Endothelial cell (in vitro differentiated cells): ENCODE measurements around the gene THY1. TPM values are rescaled to one million over a fixed set of nuclear protein-coding genes. Genes with fewer than 3 reads are reported as not detected.

Experiments used
- DNase-seq: peaks from one replicate; pipeline ENCODE4 v3.0.0; 2021; ENCODE audit warnings: low spot score
- H3K27ac Mint-ChIP-seq: one replicate; pipeline ENCODE4 v1.8.0; 2021; ENCODE audit warnings: mixed read lengths, inconsistent platforms; ENCODE audit not compliant: unreplicated experiment
- H3K27me3 Mint-ChIP-seq: one replicate; pipeline ENCODE4 v1.8.0; 2021; ENCODE audit warnings: mild to moderate bottlenecking, moderate library complexity, mixed read lengths, inconsistent platforms; ENCODE audit not compliant: unreplicated experiment
- H3K36me3 Mint-ChIP-seq: one replicate; pipeline ENCODE4 v1.8.0; 2021; ENCODE audit warnings: mild to moderate bottlenecking, low read depth, mixed read lengths, inconsistent platforms; ENCODE audit not compliant: unreplicated experiment
- H3K4me1 Mint-ChIP-seq: one replicate; pipeline ENCODE4 v1.8.0; 2021; ENCODE audit warnings: mild to moderate bottlenecking, mixed read lengths, inconsistent platforms; ENCODE audit not compliant: unreplicated experiment
- H3K4me3 Mint-ChIP-seq: one replicate; pipeline ENCODE4 v1.8.0; 2021; ENCODE audit warnings: mild to moderate bottlenecking, mixed read lengths, inconsistent platforms; ENCODE audit not compliant: unreplicated experiment
- H3K9me3 Mint-ChIP-seq: one replicate; pipeline ENCODE4 v1.8.0; 2021; ENCODE audit warnings: mixed read lengths, inconsistent platforms; ENCODE audit not compliant: unreplicated experiment
- total RNA-seq: library from RNA; stranded (reverse); fragmentation: NEBNext Ultra II Directional; extraction: Animal tissue kit (Norgen Biotek cat#: 25700); gene quantifications from one replicate; pipeline ENCODE4 v1.2.1, GENCODE V29; 2021; ENCODE audit not compliant: unreplicated experiment
- TF ChIP-seq, protein P1 (sequence below): fragments of 200-600 bp; sonication (generic); IDR thresholded peaks from one replicate; pipeline ENCODE4 v1.5.0; 2021; ENCODE audit warnings: antibody characterized with exemption; ENCODE audit not compliant: unreplicated experiment

The THY1 gene
- total RNA-seq, 1 donor from 2014 or later = 526 TPM

DNA sequence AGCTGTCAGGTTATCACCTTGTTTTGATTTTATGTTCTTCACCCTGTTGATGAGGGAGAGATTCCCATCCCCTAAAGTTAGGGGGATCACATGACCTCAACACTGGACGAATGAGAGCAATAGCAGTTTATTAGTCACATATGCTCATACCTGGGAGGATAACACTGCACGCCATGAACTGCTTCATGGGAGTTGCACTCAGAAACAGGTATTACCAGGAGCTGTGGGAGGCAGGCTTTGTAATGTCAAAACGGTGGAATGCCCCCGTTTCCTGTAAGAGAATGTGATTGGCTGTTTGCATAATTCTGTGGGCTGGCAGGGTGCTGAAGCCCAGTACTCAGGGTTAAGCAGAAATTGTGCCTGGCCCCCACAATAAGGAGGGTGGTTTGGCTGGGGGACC is 3.2 kb upstream of the THY1 start:
- Mint-ChIP-seq H3K4me3 (no peak overlapping the region), H3K9me3 (no peaks in the 10 kb centered on the region), H3K36me3 (no peaks in the 10 kb centered on the region), H3K27ac (no peak overlapping the region), H3K4me1 (peaks cover 31% of the 10 kb centered on the region), H3K27me3 (peaks cover 4% of the 10 kb centered on the region)
- TF ChIP-seq, protein P1, sequence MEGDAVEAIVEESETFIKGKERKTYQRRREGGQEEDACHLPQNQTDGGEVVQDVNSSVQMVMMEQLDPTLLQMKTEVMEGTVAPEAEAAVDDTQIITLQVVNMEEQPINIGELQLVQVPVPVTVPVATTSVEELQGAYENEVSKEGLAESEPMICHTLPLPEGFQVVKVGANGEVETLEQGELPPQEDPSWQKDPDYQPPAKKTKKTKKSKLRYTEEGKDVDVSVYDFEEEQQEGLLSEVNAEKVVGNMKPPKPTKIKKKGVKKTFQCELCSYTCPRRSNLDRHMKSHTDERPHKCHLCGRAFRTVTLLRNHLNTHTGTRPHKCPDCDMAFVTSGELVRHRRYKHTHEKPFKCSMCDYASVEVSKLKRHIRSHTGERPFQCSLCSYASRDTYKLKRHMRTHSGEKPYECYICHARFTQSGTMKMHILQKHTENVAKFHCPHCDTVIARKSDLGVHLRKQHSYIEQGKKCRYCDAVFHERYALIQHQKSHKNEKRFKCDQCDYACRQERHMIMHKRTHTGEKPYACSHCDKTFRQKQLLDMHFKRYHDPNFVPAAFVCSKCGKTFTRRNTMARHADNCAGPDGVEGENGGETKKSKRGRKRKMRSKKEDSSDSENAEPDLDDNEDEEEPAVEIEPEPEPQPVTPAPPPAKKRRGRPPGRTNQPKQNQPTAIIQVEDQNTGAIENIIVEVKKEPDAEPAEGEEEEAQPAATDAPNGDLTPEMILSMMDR = no peak
- DNase-seq = no peak

DNA sequence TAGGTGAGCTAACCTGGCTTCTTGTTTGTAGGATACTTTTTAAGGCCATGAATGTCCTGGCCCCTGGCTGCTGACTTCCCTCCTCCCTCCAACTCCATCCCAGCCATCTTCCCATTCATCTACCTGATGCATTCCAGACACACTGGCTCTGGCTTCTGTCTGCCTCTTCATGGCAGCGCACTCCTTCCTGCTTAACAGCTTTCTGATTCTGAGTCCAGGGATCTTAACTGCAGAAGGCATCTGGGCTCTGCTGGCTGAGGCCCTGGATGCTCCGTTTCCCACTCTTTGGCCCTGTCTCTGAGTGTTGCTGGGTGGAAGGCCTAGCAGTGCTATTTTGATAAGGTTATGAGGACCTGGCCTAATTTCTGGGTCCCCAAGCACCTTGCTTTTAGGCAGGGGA is 1.8 kb upstream of the THY1 start:
- peak overlapping the region; percentile 67 for H3K4me3 Mint-ChIP-seq
- peaks cover 38% of the 10 kb centered on the region for H3K4me1 Mint-ChIP-seq
- no peak for DNase-seq
- H3K36me3 Mint-ChIP-seq = peaks cover 11% of the 10 kb centered on the region
- TF ChIP-seq, protein P1 = no peak
- no peaks in the 10 kb centered on the region for H3K9me3 Mint-ChIP-seq
- peak overlapping the region; percentile 74 for H3K27ac Mint-ChIP-seq
- peaks cover 5% of the 10 kb centered on the region for H3K27me3 Mint-ChIP-seq

DNA sequence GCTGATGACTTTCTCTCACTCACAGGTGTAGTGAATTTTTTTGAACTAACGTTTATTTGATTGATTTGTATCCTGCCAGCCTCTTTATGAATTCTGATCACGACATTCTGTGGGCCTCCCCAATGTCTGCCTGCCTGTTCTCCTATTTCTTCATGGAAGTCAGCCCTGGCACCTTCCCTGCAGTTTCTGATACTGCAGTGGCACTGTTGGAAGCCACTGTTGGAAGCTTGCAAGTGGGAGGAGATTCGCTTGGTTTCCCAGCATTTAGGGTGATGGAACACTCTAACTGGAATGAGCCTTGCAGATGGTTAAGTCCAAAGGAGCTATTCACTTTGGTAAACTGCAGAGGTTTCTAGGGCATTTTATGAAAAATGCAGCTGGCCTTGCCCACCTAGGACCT is 1.3 kb upstream of the THY1 start:
- DNase-seq = no peak
- H3K36me3 Mint-ChIP-seq = peaks cover 16% of the 10 kb centered on the region
- peaks cover 43% of the 10 kb centered on the region for H3K4me1 Mint-ChIP-seq
- no peak overlapping the region for H3K27ac Mint-ChIP-seq
- TF ChIP-seq, protein P1 = no peak
- no peaks in the 10 kb centered on the region for H3K9me3 Mint-ChIP-seq
- peak overlapping the region; percentile 98 for H3K4me3 Mint-ChIP-seq
- H3K27me3 Mint-ChIP-seq = peaks cover 5% of the 10 kb centered on the region

DNA sequence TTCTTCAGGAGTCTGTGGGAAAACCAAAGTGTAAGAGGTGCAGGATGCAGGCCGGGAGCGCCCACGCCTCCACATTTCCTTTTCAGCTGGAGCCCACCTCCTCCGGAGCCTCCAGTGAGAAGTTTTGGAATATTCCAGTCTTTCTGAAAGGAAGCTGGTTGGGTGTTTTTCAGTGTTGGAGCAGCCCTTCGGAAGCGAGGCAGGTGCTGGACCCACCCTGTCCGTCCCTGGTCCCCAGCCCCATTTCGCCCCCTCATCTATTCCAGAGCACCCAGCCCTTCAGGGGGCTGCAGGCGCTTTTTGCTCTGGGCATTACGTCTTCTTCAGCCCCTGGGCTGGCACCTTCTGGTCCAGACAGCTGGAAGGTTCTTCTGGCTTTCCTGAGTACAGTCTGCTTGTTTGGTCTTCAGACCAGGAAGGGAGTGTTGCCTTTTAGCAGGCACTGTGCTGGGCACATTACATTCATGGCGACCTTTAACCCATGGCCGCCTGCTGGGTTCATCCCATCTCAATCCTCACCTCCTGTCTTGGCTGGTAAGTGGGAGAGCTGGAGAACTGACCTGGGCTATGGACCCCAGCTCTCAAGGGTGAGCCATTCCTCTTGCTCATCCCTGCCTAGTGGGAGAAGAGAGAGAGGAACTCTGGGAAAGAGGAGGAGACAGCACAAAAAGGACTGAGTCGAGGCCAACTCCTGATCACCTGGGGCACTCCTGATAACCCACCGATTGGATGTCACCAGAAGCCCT is 710 bp upstream of the THY1 start:
- Mint-ChIP-seq H3K9me3 (no peaks in the 10 kb centered on the region), H3K4me3 (peak overlapping the region; percentile 98), H3K27ac (peak overlapping the region; percentile 42), H3K27me3 (peaks cover 5% of the 10 kb centered on the region), H3K36me3 (peaks cover 22% of the 10 kb centered on the region), H3K4me1 (peaks cover 49% of the 10 kb centered on the region)
- DNase-seq = no peak
- TF ChIP-seq, protein P1 = no peak

DNA sequence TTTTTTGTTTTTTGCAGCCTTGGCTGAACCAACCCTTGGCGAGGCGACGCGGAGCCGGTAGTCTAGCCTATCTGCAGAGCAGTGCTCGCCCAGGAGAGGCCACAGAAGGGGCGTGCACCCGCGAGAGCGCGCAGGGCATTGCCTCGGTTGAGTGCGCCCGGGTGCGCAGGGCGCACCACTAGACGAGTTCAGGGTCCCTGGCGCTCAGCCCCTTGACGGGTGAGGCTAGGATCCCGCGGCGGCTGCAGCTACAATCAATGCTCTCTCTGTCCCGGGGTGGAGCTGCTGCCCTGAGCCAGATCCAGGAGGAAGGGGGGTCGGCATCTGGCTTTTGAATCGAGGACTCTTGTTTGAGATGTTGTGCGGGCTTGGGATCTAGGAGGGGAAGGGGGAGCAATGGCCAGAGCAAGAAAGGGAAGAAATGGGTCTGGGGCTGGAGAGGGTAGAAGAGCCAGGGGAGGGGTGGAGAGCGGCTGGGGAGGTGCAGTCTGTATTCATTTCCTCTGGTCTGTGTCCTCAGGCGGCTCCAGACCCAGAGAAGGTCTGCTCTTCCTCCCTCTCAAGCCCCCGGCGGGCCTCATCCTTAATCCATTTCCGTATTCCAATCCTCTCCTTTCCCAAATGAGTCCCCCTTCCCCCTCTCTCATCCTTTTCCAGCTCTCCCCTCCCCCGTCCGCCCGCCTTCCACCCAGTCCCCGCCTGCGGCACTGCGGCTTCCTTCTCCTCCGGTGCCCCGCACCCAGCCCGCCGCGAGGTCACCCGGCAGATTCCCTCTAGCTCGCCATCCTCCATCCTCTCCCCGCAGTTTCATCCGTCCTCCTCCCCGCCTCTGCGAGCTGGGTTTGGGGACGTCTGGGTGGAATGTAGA is 797 bp downstream of the THY1 start:
- H3K27me3 Mint-ChIP-seq = peaks cover 9% of the 10 kb centered on the region
- no peaks in the 10 kb centered on the region for H3K9me3 Mint-ChIP-seq
- peaks cover 63% of the 10 kb centered on the region for H3K4me1 Mint-ChIP-seq
- peaks cover 28% of the 10 kb centered on the region for H3K36me3 Mint-ChIP-seq
- TF ChIP-seq, protein P1 = no peak
- peak overlapping the region; percentile 98 for H3K4me3 Mint-ChIP-seq
- DNase-seq = peak; percentile 67
- H3K27ac Mint-ChIP-seq = peak overlapping the region; percentile 89
